ENCODE results near the gene CNKSR3.
"Not testable (repeated sequence)": the region's sequence is repeated elsewhere in the genome, so short reads cannot be mapped to it uniquely, and the experiment has no call there.

CNKSR3 gene
- total RNA-seq = 1.9 to 12.0 (median 4.8) reads per million in 17 experiments

- DNase-seq = peak; percentile 76 to 86 (median 80)
These were observed at the start of gene CNKSR3 for GRCh38 chr6:154510144-154510905. Gene CNKSR3 (minus strand): TSS chr6:154510685. CDS start chr6:154510114, 571 bp downstream.

DNA sequence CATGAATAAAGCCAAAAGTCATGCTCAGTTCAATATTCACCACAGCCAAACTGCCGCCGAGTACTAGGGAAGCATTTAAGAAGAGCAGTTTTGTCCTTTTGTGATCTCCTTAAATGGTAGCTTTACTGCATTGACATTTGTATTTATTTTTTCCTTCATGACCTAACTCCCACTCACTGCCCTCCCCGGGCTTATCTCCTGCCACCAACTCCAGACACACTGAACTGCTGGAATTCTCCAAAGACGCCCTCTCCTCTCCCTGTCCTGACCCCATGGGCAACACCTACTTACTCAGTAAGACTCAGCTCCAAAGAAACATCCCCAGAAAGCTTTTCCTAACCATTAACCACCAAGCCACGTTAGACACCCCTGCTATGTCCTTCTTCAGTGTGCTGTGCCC lies 48.5 kb upstream of the CNKSR3 start:
- DNase-seq = no peak

DNA sequence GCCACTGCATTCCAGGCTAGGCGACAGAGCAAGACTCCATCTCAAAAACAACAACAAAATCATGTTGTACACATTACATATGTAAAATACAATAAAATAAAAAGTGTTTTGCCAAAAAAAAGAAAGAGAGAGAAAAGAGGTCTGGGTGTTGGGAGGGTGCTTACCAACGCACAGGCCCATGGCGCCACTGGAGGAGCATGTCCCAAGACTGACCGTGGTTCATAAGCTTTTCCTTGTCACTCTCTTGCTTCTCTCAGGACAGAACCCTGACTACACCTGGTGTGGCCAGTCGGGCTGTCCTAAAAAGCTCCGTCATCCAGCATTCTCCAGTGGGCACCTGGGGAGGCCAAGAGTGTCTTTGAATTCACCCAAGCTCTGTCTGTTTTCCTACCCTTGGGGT lies 48.0 kb upstream of the CNKSR3 start:
- DNase-seq = no peak

DNA sequence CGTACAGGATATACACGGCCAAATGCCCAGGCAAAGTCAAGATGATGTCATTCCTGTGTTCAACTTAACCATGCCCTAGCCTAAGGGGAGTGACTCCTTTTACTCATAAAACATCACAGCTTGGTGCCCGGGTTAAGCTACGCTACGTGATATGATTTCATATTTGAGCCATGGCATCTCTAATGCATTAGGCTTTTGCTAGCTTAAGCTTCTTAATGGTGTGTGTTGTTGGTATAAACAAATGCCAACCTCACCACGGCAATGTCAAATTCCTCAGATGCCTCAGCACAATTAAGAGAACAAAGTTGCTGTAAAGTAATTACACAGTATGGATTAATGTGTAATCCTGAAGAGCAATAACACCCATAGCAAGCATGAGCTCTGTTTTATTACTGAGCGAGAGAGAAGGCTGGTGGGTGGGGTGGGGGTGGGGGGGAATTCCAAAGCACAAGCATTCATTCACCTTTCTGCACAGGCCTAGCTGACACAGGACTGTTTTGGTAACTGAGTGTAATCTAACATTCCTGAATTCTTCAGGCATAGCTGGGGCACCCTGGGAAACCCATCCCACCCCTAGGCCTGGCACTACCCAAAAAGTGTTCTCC lies 44.7 kb upstream of the CNKSR3 start:
- DNase-seq = no peak

DNA sequence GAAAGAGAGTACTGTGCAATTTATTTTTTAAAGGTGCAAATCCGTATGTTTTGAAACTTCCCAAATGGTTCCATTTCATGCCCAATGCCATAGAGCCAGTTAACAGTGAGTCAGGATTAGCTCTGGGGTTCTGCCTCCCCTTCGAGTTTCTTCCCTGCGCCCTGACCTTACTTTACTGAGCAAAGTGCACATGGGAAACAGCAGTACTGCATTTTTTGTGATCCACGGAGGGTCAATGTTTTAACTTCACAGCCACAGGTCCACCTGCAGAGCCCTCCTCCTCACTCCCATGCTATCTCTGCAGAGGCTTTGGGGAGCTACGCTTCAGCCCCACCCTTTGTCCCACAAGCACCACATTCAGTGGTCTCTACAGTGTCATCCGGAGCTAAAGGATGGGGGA lies 44.0 kb upstream of the CNKSR3 start:
- no peak for DNase-seq

- peak; percentile 6 to 56 (median 26) for DNase-seq
These were observed 40.3 kb upstream of the CNKSR3 start for GRCh38 chr6:154550779-154551178.

DNA sequence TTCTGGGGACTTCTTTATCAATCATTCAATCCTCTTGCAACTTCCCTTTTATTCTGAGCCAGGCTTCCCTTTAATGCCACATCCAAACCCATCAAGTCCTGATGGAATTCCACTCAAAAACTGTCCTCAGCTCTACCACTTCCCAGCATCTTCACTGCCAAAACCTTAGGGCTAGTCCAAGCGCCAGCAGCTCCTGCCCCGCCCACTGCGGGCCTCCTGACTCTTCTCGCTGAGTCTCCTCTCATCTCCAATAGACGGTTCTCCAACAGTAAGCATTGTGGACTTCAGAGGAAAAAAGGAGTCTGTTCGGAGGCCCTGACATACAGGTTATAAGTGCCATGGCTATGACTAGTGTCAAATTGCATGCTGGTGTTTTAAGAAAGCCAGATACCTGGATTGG lies 38.7 kb upstream of the CNKSR3 start:
- no peak for DNase-seq

DNA sequence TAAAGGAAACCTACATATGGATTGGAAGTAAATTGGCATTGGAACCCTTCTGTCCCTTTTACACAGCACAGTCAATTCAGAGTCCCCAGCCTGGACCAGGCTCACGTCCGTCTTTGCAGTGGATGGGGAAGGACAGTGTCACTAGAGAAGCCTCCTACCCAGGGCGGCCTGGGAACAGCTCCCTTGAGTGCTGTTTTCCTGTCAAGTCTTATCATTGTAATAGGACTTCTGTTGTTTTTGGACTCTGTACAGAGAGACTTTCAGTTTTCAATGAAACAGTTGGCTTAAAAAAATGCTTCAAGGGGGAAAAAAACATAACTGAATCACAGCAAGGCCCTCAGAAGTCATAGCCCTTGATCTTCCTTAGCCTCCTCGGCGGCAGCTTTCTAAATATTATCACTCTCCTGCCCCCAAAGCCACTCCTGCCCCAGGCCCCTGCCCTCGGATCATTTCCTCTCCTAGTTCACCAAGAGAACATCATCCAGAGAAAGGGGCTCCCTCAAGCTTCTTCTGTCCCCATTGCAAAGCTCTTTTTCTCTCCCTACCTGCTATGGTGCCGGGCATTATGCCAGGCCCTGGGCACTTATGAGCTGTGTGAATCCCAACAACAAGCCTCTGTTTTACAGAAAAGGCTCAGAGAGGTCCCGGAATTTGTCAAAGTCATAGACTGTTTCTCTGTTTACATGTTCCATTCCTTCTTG lies 37.8 kb upstream of the CNKSR3 start:
- DNase-seq = no peak

- no peak for DNase-seq
These were observed 33.1 kb upstream of the CNKSR3 start for GRCh38 chr6:154543628-154544027.

DNA sequence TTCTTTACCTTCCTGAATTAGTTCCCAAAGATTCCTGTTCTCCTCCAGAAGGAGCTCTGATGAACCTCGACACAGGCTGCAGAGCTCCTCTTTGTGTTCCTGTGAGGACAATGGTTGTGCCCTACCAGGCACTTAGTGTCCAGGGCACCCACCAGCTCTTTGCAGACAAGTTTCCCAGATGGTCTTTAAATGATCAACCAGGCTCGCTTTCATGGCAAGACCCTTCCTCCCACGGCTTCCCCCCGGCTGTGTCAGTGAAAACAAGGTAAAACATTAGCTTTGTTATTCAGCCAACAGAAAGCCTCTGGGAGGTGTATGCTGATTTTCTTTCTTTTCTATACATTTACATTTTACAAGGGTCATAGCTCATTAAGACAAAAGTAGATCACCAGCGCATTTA lies 32.3 kb upstream of the CNKSR3 start:
- DNase-seq = no peak

DNA sequence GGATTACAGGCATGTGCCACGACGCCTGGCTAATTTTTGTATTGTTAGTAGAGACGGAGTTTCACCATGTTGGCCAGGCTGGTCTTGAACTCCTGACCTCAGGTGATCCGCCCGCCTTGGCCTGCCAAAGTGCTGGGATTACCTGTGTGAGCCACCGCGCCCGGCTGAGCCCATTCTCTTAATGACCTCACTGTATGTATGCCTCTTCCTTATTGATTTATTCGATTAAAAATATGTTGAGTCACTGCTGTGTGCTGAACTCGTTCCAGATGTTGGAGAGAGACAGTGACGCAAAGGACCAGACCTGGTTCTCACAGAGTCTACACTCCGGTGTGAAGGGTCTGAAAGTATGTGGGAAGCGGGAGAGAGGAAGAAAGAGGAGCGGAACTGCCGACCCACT lies 31.4 kb upstream of the CNKSR3 start:
- not testable (repeated sequence) for DNase-seq

DNA sequence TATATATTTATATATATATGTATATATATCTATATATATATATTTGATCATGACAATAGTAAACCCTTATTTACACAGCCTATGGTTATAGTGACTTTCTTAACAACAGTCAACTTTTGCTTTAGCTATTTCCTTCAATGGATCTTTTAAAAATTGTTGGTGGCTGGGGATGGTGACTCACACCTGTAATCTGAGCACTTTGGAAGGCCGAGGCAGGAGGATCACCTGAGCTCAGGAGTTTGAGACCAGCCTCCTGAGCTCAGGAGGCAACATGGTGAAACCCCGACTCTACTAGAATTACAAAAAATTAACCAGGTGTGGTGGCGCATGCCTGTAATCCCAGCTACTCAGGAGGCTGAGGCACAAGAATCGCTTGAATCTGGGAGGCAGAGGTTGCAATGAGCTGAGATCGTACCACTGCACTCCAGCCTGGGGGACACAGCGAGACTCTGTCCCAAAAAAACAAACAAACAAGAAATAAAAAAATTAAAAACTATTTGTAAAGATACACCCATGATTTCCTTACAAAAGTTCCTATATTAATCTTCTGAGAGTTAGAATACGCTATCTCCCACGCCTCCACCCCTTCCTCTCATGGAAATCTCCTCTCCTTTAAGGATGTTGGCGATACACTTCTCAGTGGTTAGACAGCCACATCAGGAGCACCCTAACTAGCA lies 29.2 kb upstream of the CNKSR3 start:
- DNase-seq = no peak

GRCh38 chr6:154538640-154539191 lies 28.2 kb upstream of the CNKSR3 start:
- no peak for DNase-seq

DNA sequence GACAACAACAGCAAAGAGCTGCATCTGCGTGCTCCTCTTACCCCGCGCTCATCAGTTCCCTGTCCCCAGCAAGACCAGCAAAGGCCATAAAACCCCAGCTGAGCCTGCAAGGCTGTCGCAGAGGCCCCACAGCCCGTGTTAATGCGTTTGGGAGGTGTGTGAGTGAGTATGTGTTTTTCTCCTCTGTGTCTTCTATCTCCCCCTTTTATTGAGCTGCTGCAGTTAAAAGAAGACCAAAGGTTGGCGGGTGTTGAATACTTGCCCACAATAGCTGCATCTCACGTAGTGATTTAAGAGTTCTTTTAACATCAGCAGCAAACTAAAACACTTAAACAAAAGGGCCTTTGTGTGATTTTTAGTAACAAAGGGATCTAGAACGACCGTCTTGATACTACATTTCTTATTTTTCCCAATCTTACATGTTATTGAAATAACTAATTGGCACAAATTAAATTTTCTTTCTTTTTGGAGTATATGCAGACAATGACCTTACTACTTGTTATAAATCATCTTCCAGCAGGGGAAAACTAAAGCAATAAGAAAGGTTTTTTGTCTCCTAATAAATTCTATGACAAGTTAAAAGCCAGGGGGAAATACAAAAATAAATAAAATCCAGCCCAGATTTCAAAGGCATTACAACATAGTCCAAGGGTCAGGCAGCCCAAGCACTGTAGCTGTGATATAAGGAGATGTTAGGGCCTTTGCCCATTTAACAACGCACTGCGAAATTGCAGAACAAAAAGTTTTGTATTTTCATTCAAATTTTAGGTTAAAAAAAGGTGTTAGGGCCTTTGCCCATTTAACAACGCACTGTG lies 27.2 kb upstream of the CNKSR3 start:
- no peak for DNase-seq

GRCh38 chr6:154536999-154537398 lies 26.5 kb upstream of the CNKSR3 start:
- no peak for DNase-seq

DNA sequence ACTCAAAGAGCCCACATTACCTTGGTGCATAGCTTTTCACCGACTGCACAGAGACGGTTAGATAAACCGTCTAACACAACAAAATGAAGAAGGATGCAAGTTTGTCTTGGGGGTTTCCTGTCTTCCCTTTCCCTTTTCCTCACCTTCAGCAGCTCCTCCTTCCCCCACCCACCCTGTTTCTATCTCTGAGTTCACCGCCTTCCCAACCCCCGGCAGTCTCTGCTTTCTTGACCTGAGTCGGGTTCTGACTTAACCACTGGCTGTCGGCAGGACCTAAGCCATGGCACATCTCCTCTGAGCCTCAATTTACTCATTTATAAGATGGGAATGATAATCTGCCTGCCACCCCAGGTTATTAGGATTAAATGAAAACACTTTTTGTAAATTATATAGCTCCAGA lies 25.8 kb upstream of the CNKSR3 start:
- no peak for DNase-seq

- DNase-seq = no peak
These were observed 25.4 kb upstream of the CNKSR3 start for GRCh38 chr6:154535851-154536250.

DNA sequence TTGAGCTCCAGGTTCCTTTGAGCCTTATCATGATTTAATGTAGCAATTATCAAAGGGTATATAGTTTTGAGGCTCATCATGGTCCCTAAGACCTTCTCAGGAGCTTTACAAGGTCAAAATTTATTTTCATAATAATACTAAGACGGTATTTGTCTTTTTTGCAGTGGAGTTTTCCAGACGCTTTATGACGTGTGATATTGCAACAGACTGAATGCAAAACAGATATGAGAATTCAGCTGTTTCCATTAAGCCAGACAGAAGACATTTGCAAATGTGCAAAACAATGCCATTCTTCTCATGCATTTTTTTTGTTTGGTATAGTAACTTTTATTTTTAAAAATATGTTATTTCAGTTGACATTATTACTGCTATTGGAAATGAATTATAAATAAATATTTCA lies 24.7 kb upstream of the CNKSR3 start:
- no peak for DNase-seq

DNA sequence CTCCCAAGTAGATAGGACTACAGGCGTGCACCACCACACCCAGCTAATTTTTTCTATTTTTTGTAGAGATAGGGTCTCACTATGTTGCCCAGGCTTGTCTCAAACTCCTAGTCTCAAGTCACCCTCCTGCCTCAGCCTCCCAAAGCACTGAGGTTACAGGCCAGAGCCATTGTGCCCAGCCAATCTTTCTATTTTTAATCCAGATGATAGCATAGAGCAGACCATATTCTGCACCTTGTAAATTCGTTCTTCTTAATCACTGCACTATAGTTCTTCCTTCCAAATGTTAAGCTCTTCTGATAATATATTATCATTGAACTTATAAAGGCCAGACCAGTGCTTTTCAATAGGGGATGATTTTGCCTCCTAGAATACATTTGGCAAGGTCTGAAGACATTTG lies 24.0 kb upstream of the CNKSR3 start:
- no peak for DNase-seq

DNA sequence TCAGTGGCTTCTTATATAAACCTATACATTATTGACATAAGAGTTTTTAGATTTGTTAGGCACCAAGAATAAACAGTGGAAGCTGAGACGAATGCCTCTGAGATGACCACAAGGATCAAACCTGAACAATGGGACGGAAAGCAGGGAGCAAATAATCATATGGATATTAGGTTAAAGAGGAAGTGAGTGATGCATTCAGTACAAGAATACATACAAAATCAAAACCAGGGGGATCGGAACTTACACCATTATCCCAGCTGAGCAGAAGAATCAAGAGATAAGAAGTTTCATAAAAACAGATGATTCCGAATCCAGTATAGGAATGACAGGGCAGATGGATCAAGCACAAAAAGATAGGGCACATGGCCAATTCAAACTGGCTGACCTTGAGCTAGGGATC lies 21.9 kb upstream of the CNKSR3 start:
- no peak for DNase-seq

DNA sequence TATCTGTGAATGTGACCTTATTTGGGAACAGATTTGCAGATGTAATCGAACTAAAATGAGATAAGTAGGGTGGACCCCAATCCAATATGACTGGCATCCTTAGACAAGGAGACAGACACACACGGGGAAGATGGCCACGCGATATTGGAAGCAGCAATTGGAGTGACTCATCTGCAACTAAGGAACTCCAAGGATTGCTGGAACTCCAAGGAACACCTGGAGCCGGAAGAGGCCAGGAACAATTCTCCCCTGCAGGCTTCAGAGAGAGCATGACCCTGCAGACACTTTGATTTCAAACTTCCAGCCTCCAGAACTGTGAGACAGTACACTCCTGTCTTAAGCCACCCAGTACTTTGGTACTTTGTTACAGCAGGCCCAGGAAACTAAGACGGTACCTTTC lies 19.5 kb upstream of the CNKSR3 start:
- DNase-seq = no peak

DNA sequence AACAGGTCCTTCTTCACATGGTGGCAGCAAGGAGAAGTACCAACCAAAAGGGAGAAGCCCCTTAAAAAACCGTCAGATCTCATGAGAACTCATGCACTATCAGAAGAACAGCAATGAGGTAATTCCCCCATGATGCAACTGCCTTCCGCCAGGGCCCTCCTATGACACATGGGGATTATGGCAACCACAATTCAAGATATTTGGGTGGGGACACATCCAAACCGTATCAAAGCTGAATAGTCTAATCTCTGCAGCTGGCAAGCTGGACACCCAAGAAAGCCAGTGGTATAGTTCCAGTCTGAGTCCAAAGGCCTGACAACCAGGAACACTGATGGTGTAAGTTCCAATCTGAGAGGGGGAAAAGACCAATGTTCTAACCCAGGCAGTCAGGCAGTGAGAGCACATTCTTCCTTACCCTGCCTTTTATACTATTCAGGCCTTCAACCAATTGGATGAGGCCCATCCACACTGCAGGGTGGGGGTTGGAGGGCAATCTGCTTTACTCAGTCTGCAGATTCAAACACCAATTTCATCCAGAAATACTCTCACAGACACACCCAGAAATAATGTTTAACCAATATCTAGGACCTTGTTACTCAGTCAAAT lies 17.9 kb upstream of the CNKSR3 start:
- DNase-seq = no peak
